Endothelial cell of umbilical vein (primary cell): ENCODE results near the gene NDUFB4. TPM values are rescaled to one million over a fixed set of nuclear protein-coding genes. Genes with fewer than 3 reads are reported as not detected.

Source experiments
- BruUV-seq: library from RNA; stranded (reverse); fragments of 400-500 nt; replicated peaks from 2 replicates; lab custom pipeline; 2021; lab: Mats Ljungman, UMichigan
- CTCF ChIA-PET: fragments of 300-600, 350-600 bp; sonication (Branson Sonifier 250); formaldehyde crosslinking; loops from one replicate; lab custom pipeline; 2021; ENCODE audit warnings: antibody characterized with exemption, inconsistent platforms; lab: Charles Lee
- POLR2A ChIA-PET: fragments of 300-600, 350-600 bp; sonication (Branson Sonifier 250); formaldehyde crosslinking; loops from one replicate; lab custom pipeline; 2021; ENCODE audit warnings: antibody characterized with exemption, inconsistent platforms; lab: Charles Lee
- DNase-seq: peaks from one replicate; pipeline ENCODE4 v3.0.0-alpha.2; 2011; ENCODE audit warnings: low read depth, low spot score
- FAIRE-seq: peaks from 2 replicates; lab custom pipeline; 2011; peaks lifted over from hg19 to GRCh38; lab: Jason Lieb, UNC
- H2AFZ ChIP-seq: 2 replicates; pipeline ENCODE4 v1.6.0; 2012; ENCODE audit warnings: low read depth, low read length, control low read depth, inconsistent platforms
- H3K27ac ChIP-seq: 2 replicates; pipeline ENCODE4 v1.5.1; 2011; ENCODE audit warnings: low read depth, mild to moderate bottlenecking, control low read depth, low read length, moderate library complexity; ENCODE audit not compliant: insufficient read depth
- H3K27me3 ChIP-seq, 2 experiments: 2 replicates each; pipeline versions ENCODE4 v1.6.0 to v1.6.1; 2011; ENCODE audit warnings: low read length in 2 of 2, mixed read lengths in 1 of 2; ENCODE audit not compliant: control insufficient read depth in 2 of 2, insufficient read depth in 2 of 2
- H3K36me3 ChIP-seq, 2 experiments: 2 replicates in 1 of 2; 3 replicates in 1 of 2; pipeline ENCODE4 v1.5.1; 2011; ENCODE audit warnings: low read length in 2 of 2, mild to moderate bottlenecking in 1 of 2, moderate library complexity in 1 of 2; ENCODE audit not compliant: control insufficient read depth in 2 of 2, insufficient read depth in 2 of 2; ENCODE audit errors: extremely low read depth in 1 of 2
- H3K4me1 ChIP-seq: 3 replicates; pipeline ENCODE4 v1.5.1; 2011; ENCODE audit warnings: mild to moderate bottlenecking, low read length; ENCODE audit not compliant: control insufficient read depth, insufficient read depth; ENCODE audit errors: extremely low read depth
- H3K4me2 ChIP-seq: 2 replicates; pipeline ENCODE4 v1.6.1; 2011; ENCODE audit warnings: low read length, control low read depth, mixed read lengths; ENCODE audit not compliant: insufficient read depth
- H3K4me3 ChIP-seq, 3 experiments: fragments of 200-600 bp in 1 of 3; sonication (generic), shearing (Covaris generic) in 1 of 3; replicated peaks in 1 of 3; 2 replicates each; pipeline ENCODE4 v1.5.1; 2011 to 2016; ENCODE audit warnings: control low read depth in 3 of 3, low read length in 3 of 3, mild to moderate bottlenecking in 2 of 3, inconsistent platforms in 1 of 3, low read depth in 1 of 3, moderate library complexity in 1 of 3; ENCODE audit not compliant: insufficient read depth in 1 of 3
- H3K79me2 ChIP-seq: 2 replicates; pipeline ENCODE4 v1.6.0; 2012; ENCODE audit warnings: low read length, inconsistent platforms; ENCODE audit not compliant: control insufficient read depth, insufficient read depth
- H3K9ac ChIP-seq: replicated peaks from 2 replicates; pipeline ENCODE3; 2011; ENCODE audit warnings: low read length, control low read depth; ENCODE audit not compliant: insufficient read depth; ENCODE audit errors: extremely low read depth
- H3K9me1 ChIP-seq: replicated peaks from 3 replicates; pipeline ENCODE4 v1.6.0; 2011; ENCODE audit warnings: mild to moderate bottlenecking, low read length; ENCODE audit not compliant: control insufficient read depth, insufficient read depth; ENCODE audit errors: extremely low read depth
- H3K9me3 ChIP-seq: replicated peaks from 2 replicates; pipeline ENCODE4 v1.5.1; 2012; ENCODE audit warnings: low read length, inconsistent platforms; ENCODE audit not compliant: control insufficient read depth, insufficient read depth
- H4K20me1 ChIP-seq: replicated peaks from 2 replicates; pipeline ENCODE3; 2011; ENCODE audit warnings: mild to moderate bottlenecking, low read length; ENCODE audit not compliant: control insufficient read depth, insufficient read depth; ENCODE audit errors: extremely low read depth
- EZH2 ChIP-seq: IDR thresholded peaks from 2 replicates; pipeline ENCODE4 v1.6.1; 2012; ENCODE audit warnings: borderline replicate concordance, low read depth, mild to moderate bottlenecking, moderate library complexity, low read length, inconsistent platforms; ENCODE audit not compliant: severe bottlenecking
- FOS ChIP-seq: IDR thresholded peaks from 2 replicates; pipeline ENCODE4 v1.6.1; 2011; ENCODE audit warnings: mild to moderate bottlenecking, low read length, moderate library complexity, borderline replicate concordance; ENCODE audit not compliant: insufficient read depth
- GATA2 ChIP-seq: IDR thresholded peaks from 2 replicates; pipeline ENCODE4 v1.7.0; 2011; ENCODE audit warnings: low read depth, mild to moderate bottlenecking, moderate library complexity, mixed read lengths, low read length; ENCODE audit not compliant: insufficient read length, insufficient read depth
- JUN ChIP-seq: IDR thresholded peaks from 2 replicates; pipeline ENCODE4 v1.6.1; 2011; ENCODE audit warnings: borderline replicate concordance, low read depth; ENCODE audit not compliant: insufficient read length, insufficient read depth
- POLR2A ChIP-seq: IDR thresholded peaks from 2 replicates; pipeline ENCODE4 v1.6.1; 2012; ENCODE audit warnings: low read depth, mild to moderate bottlenecking, control low read depth, low read length
- POLR2AphosphoS5 ChIP-seq: IDR thresholded peaks from 2 replicates; pipeline ENCODE4 v1.6.1; 2012; ENCODE audit warnings: low read depth, mild to moderate bottlenecking, control low read depth, low read length, moderate library complexity; ENCODE audit not compliant: insufficient read depth
- dilution Hi-C: fragments of 300-500 bp; cut with MboI; formaldehyde crosslinking; loops from one replicate; pipeline ENCODE4 v1.15.0; 2019; ENCODE audit warnings: low sequenced_read_pairs; ENCODE audit not compliant: extremely low pct_ligation_motif_present
- intact Hi-C: fragments of 100-400 bp; cut with micrococcal nuclease; formaldehyde crosslinking; loops from one replicate; pipeline ENCODE4 v1.10.0; 2022
- polyA plus RNA-seq, 4 experiments: library from polyadenylated mRNA; depleted of rRNA in 3 of 4; stranded (reverse) in 3 of 4; unstranded in 1 of 4; fragments of >200 nt; gene quantifications; 2 replicates each; pipeline versions ENCODE4 v1.2.1 to v1.2.3, GENCODE V29; 2011 to 2012; ENCODE audit warnings: missing spikeins in 1 of 4
- total RNA-seq: library from RNA; stranded (reverse); gene quantifications from 2 replicates; pipeline ENCODE4 v1.2.3, GENCODE V29; 2021

Gene NDUFB4
- total and polyA plus RNA-seq, 2 donors (not counting 3 experiments of a cell fraction or from before 2014, with no cell fraction given): 140 to 191 TPM

GRCh38 chr3:120640231-120640630 lies 44.1 kb downstream of the NDUFB4 start:
- no peaks in the 10 kb centered on the region for H3K79me2 ChIP-seq
- no peak overlapping the region for H3K27ac ChIP-seq
- H4K20me1 ChIP-seq: no peaks in the 10 kb centered on the region
- H3K9me1 ChIP-seq: no peaks in the 10 kb centered on the region
- no peak for TF ChIP-seq GATA2
- TF ChIP-seq JUN: no peak
- no peak for TF ChIP-seq FOS
- no peak for TF ChIP-seq EZH2
- dilution Hi-C loops: no loop called here
- no peak overlapping the region for H3K9ac ChIP-seq
- ChIA-PET CTCF (no interaction called here), POLR2A (no interaction called here)
- no peaks in the 10 kb centered on the region for H3K27me3 ChIP-seq
- no TSS peak for BruUV-seq
- no peaks in the 10 kb centered on the region for H3K9me3 ChIP-seq
- DNase-seq (no peak), FAIRE-seq (no peak)
- H3K4me1 ChIP-seq: peaks cover 9% of the 10 kb centered on the region
- no peak overlapping the region for H3K4me2 ChIP-seq
- no peak overlapping the region for H2AFZ ChIP-seq
- no peaks in the 10 kb centered on the region for H3K36me3 ChIP-seq
- H3K4me3 ChIP-seq: no peak overlapping the region
- intact Hi-C loops: loop anchor here (5.0 kb wide), 1 partner anchor 267 kb away; the partner anchor contains the start of gene STXBP5L

GRCh38 chr3:120641696-120642246 lies 45.6 kb downstream of the NDUFB4 start:
- H3K4me1 ChIP-seq: peaks cover 9% of the 10 kb centered on the region
- no peaks in the 10 kb centered on the region for H3K79me2 ChIP-seq
- no peak overlapping the region for H3K9ac ChIP-seq
- ChIA-PET CTCF (interaction anchor here (1.2 to 1.7 kb wide), 4 partner anchors 37 to 153 kb away, joined by 3 to 9 read pairs (median 6); no protein-coding TSS in a partner anchor), POLR2A (interaction anchor here (1.1 kb wide), 1 partner anchor 101 kb away, joined by 3 read pairs; the partner anchor contains the start of genes GTF2E1 and RABL3)
- no peak for TF ChIP-seq POLR2A
- no peak for TF ChIP-seq JUN
- no peak for TF ChIP-seq POLR2AphosphoS5
- TF ChIP-seq GATA2: no peak
- TF ChIP-seq FOS: no peak
- no peak for TF ChIP-seq EZH2
- H4K20me1 ChIP-seq: no peaks in the 10 kb centered on the region
- peak overlapping the region; percentile 92 for H2AFZ ChIP-seq
- DNase-seq: no peak
- H3K27ac ChIP-seq: peak overlapping the region; percentile 54
- no peaks in the 10 kb centered on the region for H3K9me1 ChIP-seq
- intact Hi-C loops: loop anchor here (2.0 to 5.0 kb wide), 2 partner anchors 37 to 266 kb away; partner anchors contain the start of gene STXBP5L
- BruUV-seq: no TSS peak
- no peaks in the 10 kb centered on the region for H3K27me3 ChIP-seq
- no peaks in the 10 kb centered on the region for H3K36me3 ChIP-seq
- no peaks in the 10 kb centered on the region for H3K9me3 ChIP-seq
- no peak for FAIRE-seq
- dilution Hi-C loops: no loop called here
- H3K4me3 ChIP-seq: no peak overlapping the region
- no peak overlapping the region for H3K4me2 ChIP-seq
